Measurements from ENCODE around the gene EXD3. TPM values are rescaled to one million over a fixed set of nuclear protein-coding genes. Genes with fewer than 3 reads are reported as not detected.

EXD3 gene, protein sequence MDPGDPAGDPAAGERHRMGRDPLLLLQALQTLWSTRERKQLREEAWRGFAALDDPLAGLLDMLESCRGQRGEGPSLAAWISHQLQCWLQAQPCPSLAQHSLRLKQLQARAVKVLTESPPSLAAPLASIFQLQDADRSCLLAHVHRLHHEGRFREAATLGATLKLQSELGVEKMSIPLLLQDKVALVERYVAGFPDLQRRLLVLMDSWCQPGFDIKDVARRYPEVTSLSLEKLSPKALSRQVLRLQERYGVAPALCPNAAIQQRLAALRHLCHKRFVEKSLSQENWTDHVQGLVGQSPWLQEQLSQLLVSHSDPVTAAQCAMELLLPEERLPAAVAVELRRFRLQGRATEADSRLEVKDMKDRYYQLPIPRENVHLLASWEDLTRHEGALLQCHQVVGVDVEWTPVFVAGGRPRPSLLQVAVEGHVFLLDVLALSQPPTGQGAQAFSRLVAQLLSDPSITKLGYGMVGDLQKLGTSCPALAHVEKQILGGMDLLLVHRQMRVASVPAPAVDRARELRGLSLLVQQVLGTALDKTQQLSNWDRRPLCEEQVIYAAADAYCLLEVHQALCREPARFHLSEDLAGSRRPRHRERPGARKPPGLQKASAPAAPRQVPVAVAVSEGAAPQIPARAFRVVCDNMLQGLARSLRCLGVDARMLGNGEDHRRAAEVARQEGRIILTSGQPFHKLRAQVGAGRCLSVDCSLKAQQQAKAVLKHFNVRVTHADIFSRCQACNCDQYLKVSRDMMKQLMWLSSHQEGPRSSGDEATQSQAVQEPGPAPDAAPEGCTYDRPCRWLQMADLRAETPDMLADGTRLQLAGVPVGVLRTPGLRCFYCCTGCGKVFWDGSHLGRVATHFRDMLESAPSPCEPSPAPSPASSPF
- total RNA-seq (2014; rRNA removed; shearing (Covaris generic)), result 3.9 and 4.8 TPM in 2 replicates

DNA sequence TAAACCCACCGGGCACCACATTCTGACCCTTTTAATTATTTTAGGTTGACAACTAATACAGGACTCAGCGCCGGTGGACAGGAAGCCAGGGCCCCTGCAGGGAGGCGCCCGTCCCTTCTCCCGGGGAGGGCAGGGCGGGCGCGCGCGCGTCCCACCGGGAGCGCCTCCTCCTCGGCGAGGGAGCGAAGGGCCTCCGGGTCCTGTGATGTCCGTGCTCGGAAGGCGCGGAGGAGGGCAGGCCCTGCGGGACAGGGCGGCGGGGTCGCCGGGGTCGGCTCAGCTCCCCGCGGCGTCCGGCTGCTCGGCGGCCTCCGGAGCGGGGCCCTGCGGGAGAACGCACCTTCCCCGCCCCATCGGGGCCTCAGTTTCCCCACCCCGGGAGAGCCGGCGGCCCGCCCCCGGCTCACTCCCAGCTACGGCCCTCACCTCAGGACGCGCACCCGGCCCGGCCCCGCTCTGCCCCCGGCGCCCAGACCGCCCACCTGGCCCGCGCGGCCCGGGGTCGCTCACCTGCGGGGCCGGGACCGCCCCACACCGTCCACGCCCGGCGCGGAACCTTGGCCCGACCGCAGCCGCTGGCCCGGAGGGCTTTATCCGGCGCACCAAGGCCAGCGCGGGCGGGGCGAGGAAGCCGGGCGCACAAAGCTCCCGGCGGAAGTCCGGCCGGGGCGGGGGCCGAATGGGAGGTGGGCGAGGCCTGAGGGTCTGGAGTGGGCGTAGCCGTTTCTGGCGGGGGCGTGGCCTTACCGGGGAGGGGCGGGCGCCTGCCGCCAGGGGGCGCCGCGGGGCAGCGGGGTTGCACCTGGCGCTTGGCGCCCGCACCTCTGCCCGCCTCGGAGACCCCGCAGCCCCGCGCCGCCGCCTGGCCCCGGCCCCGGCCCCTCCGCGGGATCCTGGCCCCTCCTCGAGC, at the start of gene EXD3, which contains the start of gene NOXA1:
TSS of gene EXD3 (minus strand) at position 559 of the 910 bp plus-strand sequence. CDS start 27,805 bp downstream, outside the sequence.
TSS of gene NOXA1 (plus strand) at position 790 of the 910 bp plus-strand sequence. CDS start 137 bp downstream, outside the sequence.

DNA sequence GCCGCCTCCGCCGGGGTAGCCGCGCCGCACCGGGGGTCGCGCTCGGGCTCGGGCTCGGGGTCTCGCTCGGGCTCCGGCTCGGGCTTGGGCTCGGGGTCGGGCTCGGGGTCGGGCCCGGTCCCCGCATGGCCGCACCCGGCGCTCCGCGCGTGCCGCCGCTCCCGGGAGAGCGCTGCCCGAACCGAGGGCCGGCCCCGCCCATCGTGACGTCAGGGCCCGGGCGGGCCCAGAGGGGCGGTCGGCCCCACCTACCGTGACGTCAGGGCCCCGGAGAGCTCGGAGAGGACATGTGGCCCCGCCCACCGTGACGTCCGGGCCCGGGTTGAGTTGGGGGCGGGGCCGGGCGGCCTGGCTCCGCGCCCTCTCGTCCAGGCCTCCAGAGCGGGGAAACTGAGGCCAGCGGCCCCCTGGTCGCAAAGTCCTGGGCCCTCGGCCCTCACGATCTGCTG, 36.2 kb upstream of the EXD3 start, which contains the start of gene NSMF:
TSS of gene NSMF (minus strand) at position 183 of the 449 bp plus-strand sequence. CDS start 232 bp downstream, outside the sequence.

DNA sequence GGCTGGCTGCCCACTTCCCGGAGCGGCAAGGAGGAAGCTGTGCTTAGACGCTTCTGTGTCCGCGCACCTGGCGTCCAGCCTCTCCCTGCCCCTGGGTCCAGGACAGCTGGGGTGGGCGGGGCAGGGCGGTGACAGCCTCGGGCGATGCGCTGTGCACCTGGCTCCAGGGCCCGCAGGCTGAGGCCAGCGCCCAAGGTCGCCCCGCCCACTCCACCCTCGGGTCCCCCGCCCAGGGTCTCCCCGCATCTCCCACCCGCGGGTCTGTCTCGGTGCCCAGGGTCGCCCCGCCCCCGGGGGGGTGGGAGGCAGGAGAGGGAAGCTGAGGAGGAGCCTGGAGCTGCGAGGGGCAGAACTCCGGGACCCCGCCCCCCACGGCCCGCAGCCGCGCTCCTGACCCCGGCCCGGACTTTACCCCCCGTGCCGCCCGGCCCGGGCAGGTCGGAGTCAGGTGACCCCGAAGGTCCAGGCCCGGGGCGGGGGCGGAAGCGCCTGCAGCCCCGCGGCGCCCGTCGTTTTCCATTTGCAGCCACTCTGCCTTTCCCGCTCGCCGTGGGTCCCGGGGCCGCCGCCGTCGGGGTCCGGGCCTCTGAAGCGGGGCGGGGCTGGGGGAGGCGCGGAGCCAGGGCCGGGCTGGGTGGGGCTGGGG, 18.4 kb upstream of the EXD3 start, which contains the start of gene ENTPD8:
TSS of gene ENTPD8 (minus strand) at position 69 of the 646 bp plus-strand sequence. CDS start 3,072 bp downstream, outside the sequence.

DNA sequence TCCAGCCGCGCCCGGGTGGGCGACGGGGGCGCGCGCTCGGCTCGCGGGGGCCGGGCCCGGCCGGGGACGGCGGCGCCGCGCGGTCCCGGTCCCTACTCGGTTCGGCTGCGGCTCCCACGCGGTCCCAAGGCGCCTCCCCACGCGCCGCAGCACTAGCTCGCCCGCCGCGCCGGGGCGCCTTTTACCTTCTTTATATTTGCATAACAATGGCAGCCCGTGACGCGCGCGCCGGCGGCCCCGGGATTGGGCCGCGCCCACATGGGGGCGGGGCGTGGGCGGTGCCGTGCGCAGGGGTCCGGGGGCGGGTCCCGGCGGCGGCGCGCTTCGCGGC, 120.9 kb downstream of the EXD3 start, which contains the start of gene NRARP:
TSS of gene NRARP (minus strand) at position 154 of the 331 bp plus-strand sequence. CDS start 343 bp downstream, outside the sequence.

DNA sequence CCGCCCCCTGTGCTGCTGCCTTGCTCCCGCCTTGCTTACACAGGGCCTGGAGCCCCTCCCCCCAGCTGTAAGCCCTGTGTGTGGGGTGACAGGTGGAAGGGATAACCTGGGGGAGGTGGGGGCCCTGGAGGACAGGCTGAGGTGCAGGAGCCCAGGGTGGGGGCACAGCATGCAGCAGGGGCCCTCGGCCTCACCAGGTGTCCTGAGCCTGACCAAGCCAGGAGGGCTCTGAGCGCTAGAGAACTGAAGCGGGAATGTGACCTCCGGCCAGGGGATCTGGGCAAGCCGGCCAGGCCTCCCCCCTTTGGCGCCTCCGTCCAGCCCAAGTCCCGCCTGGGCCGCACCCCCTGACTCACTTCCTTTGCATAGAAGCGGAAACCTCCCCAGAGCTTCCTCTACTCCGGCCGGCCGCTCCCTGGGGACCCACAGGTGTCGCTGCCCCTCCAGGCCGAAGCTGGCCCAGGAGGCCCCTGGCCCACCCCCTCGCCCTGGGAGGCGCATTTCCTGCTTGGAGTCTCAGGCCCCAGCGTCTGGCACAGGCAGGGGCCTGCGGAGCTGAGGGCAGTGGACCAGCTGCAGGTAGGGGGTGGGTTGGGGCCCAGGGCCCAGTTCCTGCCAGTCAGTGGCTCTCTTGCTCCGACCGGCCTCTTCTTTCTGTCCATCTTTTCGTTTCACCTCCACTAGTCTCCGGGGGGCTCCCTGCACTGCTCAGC, 145.5 kb downstream of the EXD3 start, which contains the start of gene TOR4A:
TSS of gene TOR4A (plus strand) at position 398 of the 713 bp plus-strand sequence. CDS start 964 bp downstream, outside the sequence.

Other genes starting within 250 kb of the EXD3 start
- 26.1 and 32.6 TPM in 2 replicates for gene ANAPC2, start 234.6 kb downstream of the EXD3 start, total RNA-seq (2014; rRNA removed; shearing (Covaris generic))
- 111 and 115 TPM in 2 replicates for gene SSNA1, start 234.5 kb downstream of the EXD3 start, total RNA-seq (2014; rRNA removed; shearing (Covaris generic))
- 14.6 and 16.1 TPM in 2 replicates for gene TPRN, start 222.4 kb downstream of the EXD3 start, total RNA-seq (2014; rRNA removed; shearing (Covaris generic))
- gene TMEM203, start 217.5 kb downstream of the EXD3 start, total RNA-seq (2014; rRNA removed; shearing (Covaris generic)), result 39.9 and 43.5 TPM in 2 replicates
- 19.3 and 30.1 TPM in 2 replicates for gene NDOR1, start 217.5 kb downstream of the EXD3 start, total RNA-seq (2014; rRNA removed; shearing (Covaris generic))
- gene RNF208, start 200.9 kb downstream of the EXD3 start, total RNA-seq (2014; rRNA removed; shearing (Covaris generic)), result 0.61 and 1.5 TPM in 2 replicates
- 0.29 and 0.98 TPM in 2 replicates for gene CYSRT1, start 198.0 kb downstream of the EXD3 start, total RNA-seq (2014; rRNA removed; shearing (Covaris generic))
- 0.05 and 0.94 TPM in 2 replicates for gene RNF224, start 195.7 kb downstream of the EXD3 start, total RNA-seq (2014; rRNA removed; shearing (Covaris generic))
- gene SLC34A3, start 192.3 kb downstream of the EXD3 start, total RNA-seq (2014; rRNA removed; shearing (Covaris generic)), result not detected in 2 replicates
- 287 and 331 TPM in 2 replicates for gene TUBB4B, start 181.9 kb downstream of the EXD3 start, total RNA-seq (2014; rRNA removed; shearing (Covaris generic))
- gene STPG3, start 171.9 kb downstream of the EXD3 start, total RNA-seq (2014; rRNA removed; shearing (Covaris generic)), result not detected in 2 replicates
- 51.1 and 51.2 TPM in 2 replicates for gene NELFB, start 167.8 kb downstream of the EXD3 start, total RNA-seq (2014; rRNA removed; shearing (Covaris generic))
- 6.9 and 8.7 TPM in 2 replicates for gene TOR4A, start 145.4 kb downstream of the EXD3 start, total RNA-seq (2014; rRNA removed; shearing (Covaris generic))
- gene NRARP, start 120.9 kb downstream of the EXD3 start, total RNA-seq (2014; rRNA removed; shearing (Covaris generic)), result 0.11 TPM in 1 of 2 replicates, not detected in the other
- gene NOXA1, start 231 bp upstream of the EXD3 start, total RNA-seq (2014; rRNA removed; shearing (Covaris generic)), result 0.56 and 1.2 TPM in 2 replicates
- 0.21 TPM in 1 of 2 replicates, not detected in the other for gene ENTPD8, start 18.2 kb upstream of the EXD3 start, total RNA-seq (2014; rRNA removed; shearing (Covaris generic))
- 34.7 and 38.6 TPM in 2 replicates for gene NSMF, start 36.2 kb upstream of the EXD3 start, total RNA-seq (2014; rRNA removed; shearing (Covaris generic))
- 1.3 and 1.8 TPM in 2 replicates for gene PNPLA7, start 127.2 kb upstream of the EXD3 start, total RNA-seq (2014; rRNA removed; shearing (Covaris generic))
- gene MRPL41, start 128.7 kb upstream of the EXD3 start, total RNA-seq (2014; rRNA removed; shearing (Covaris generic)), result 132 and 161 TPM in 2 replicates
- 41.4 and 46.1 TPM in 2 replicates for gene DPH7, start 155.8 kb upstream of the EXD3 start, total RNA-seq (2014; rRNA removed; shearing (Covaris generic))
- 49.6 and 53.9 TPM in 2 replicates for gene ZMYND19, start 167.3 kb upstream of the EXD3 start, total RNA-seq (2014; rRNA removed; shearing (Covaris generic))
- gene ARRDC1, start 182.5 kb upstream of the EXD3 start, total RNA-seq (2014; rRNA removed; shearing (Covaris generic)), result 38.8 and 45.0 TPM in 2 replicates
- 58.4 and 61.8 TPM in 2 replicates for gene EHMT1, start 195.8 kb upstream of the EXD3 start, total RNA-seq (2014; rRNA removed; shearing (Covaris generic))